K562 (cell line): ENCODE data around the gene TMEM242. TPM values are rescaled to one million over a fixed set of nuclear protein-coding genes. Genes with fewer than 3 reads are reported as not detected.

Source experiments
- CEBPB ChIP-seq: fragments of 450-650 bp; IDR thresholded peaks from 2 replicates; pipeline ENCODE4 v1.6.1; 2016; ENCODE audit warnings: missing genetic modification characterization, missing compliant biosample characterization
- GABPA ChIP-seq: fragments of 200-800 bp; sonication (Bioruptor generic); conservative IDR thresholded peaks from 2 replicates; pipeline ENCODE4 v1.6.1; 2016; ENCODE audit warnings: low read depth, missing genetic modification characterization, missing compliant biosample characterization
- HNRNPH1 ChIP-seq: fragments of 200-400 bp; formaldehyde crosslinking; optimal IDR thresholded peaks from 2 replicates; pipeline ENCODE3; 2017; ENCODE audit warnings: low read depth, mild to moderate bottlenecking, low read length, moderate library complexity
- JUNB ChIP-seq: fragments of 450-650 bp; formaldehyde crosslinking; conservative IDR thresholded peaks from 2 replicates; pipeline ENCODE4 v1.4.0; 2020; ENCODE audit warnings: mild to moderate bottlenecking
- MBD2 ChIP-seq: sonication (generic); IDR thresholded peaks from 2 replicates; pipeline ENCODE4 v1.6.1; 2016; ENCODE audit warnings: low read depth, borderline replicate concordance
- PML ChIP-seq: IDR thresholded peaks from 2 replicates; pipeline ENCODE4 v1.6.1; 2012; ENCODE audit warnings: low read length, inconsistent platforms
- TAL1 ChIP-seq: fragments of 450-650 bp; IDR thresholded peaks from 2 replicates; pipeline ENCODE4 v1.6.1; 2016; ENCODE audit warnings: mild to moderate bottlenecking
- ZBTB8A ChIP-seq: fragments of 450-650 bp; IDR thresholded peaks from 2 replicates; pipeline ENCODE4 v1.6.1; 2018; ENCODE audit warnings: mild to moderate bottlenecking, moderate library complexity; ENCODE audit not compliant: partially characterized antibody
- ZFP1 ChIP-seq: fragments of 450-650 bp; formaldehyde crosslinking; IDR thresholded peaks from 2 replicates; pipeline ENCODE4 v1.4.0; 2020; ENCODE audit warnings: mild to moderate bottlenecking, mixed read lengths
- ZFX ChIP-seq: sonication (generic); formaldehyde crosslinking; IDR thresholded peaks from 2 replicates; pipeline ENCODE4 v1.8.0; 2022; ENCODE audit warnings: mild to moderate bottlenecking, missing genetic modification reagents, moderate library complexity
- ZNF143 ChIP-seq: sonication (generic); formaldehyde crosslinking; IDR thresholded peaks from 2 replicates; pipeline ENCODE4 v1.9.0; 2022; ENCODE audit warnings: mild to moderate bottlenecking, missing genetic modification reagents
- ZNF174 ChIP-seq: fragments of 250-450 bp; sonication (Bioruptor Pico); IDR thresholded peaks from 2 replicates; pipeline ENCODE4 v1.4.0; 2020; ENCODE audit warnings: mild to moderate bottlenecking
- ZNF24 ChIP-seq: fragments of 450-650 bp; IDR thresholded peaks from 2 replicates; pipeline ENCODE4 v1.6.1; 2016
- ZNF324 ChIP-seq: fragments of 250-450 bp; sonication (Bioruptor Pico); IDR thresholded peaks from 2 replicates; pipeline ENCODE4 v1.4.0; 2020; ENCODE audit warnings: mild to moderate bottlenecking
- ZNF408 ChIP-seq: fragments of 250-450 bp; sonication (Bioruptor Pico); IDR thresholded peaks from 2 replicates; pipeline ENCODE4 v1.4.0; 2020; ENCODE audit warnings: low read depth, mild to moderate bottlenecking, moderate library complexity
- polyA plus RNA-seq, 8 experiments: library from polyadenylated mRNA; depleted of rRNA in 4 of 8; stranded (reverse) in 5 of 8; unstranded in 3 of 8; fragments of >200 nt; fragmentation: Nextera tagmentation in 2 of 8; fragmentation: Illumina TruSeq in 1 of 8; extraction: Ambion mirVana in 2 of 8; extraction: Trizol in 1 of 8; gene quantifications; 2 replicates each; pipeline versions ENCODE4 v1.2.1 to v1.2.3, GENCODE V29; 2011 to 2014; ENCODE audit warnings: inconsistent platforms in 1 of 8, missing spikeins in 1 of 8
- total RNA-seq, 7 experiments: library from RNA; depleted of rRNA in 6 of 7; stranded (reverse); fragments of >200 nt in 6 of 7; fragmentation: Illumina TruSeq in 2 of 7; extraction: Trizol in 2 of 7; gene quantifications; 2 replicates each; pipeline versions ENCODE4 v1.2.1 to v1.2.3, GENCODE V29; 2011 to 2021; ENCODE audit warnings: low replicate concordance in 1 of 7
- TF ChIP-seq, protein P1 (sequence below): sonication (generic); formaldehyde crosslinking; IDR thresholded peaks from 2 replicates; pipeline ENCODE4 v1.4.0; 2020; ENCODE audit warnings: mild to moderate bottlenecking, missing genetic modification reagents
- TF ChIP-seq, protein P2 (sequence below): fragments of 450-650 bp; IDR thresholded peaks from 2 replicates; pipeline ENCODE4 v1.6.1; 2016
- TF ChIP-seq, protein P3 (sequence below): fragments of 250-450 bp; sonication (Bioruptor Pico); IDR thresholded peaks from 2 replicates; pipeline ENCODE4 v1.8.0; 2022; ENCODE audit warnings: inconsistent platforms, mild to moderate bottlenecking, moderate library complexity, borderline replicate concordance
- TF ChIP-seq, protein P4 (sequence below): sonication (generic); formaldehyde crosslinking; IDR thresholded peaks from 2 replicates; pipeline ENCODE4 v1.8.0; 2022; ENCODE audit warnings: missing genetic modification reagents, mild to moderate bottlenecking, borderline replicate concordance
- TF ChIP-seq, protein P5 (sequence below): IDR thresholded peaks from 2 replicates; pipeline ENCODE4 v1.6.1; 2011; ENCODE audit warnings: borderline replicate concordance, low read depth, mild to moderate bottlenecking, moderate library complexity, low read length; ENCODE audit not compliant: insufficient read depth, poor library complexity, severe bottlenecking

The TMEM242 gene
- total and polyA plus RNA-seq, 9 of the 15 experiments (the other 6 are each of a cell fraction or from before 2014, with no cell fraction given), result 9.5 to 35.3 (median 16.5) TPM

DNA sequence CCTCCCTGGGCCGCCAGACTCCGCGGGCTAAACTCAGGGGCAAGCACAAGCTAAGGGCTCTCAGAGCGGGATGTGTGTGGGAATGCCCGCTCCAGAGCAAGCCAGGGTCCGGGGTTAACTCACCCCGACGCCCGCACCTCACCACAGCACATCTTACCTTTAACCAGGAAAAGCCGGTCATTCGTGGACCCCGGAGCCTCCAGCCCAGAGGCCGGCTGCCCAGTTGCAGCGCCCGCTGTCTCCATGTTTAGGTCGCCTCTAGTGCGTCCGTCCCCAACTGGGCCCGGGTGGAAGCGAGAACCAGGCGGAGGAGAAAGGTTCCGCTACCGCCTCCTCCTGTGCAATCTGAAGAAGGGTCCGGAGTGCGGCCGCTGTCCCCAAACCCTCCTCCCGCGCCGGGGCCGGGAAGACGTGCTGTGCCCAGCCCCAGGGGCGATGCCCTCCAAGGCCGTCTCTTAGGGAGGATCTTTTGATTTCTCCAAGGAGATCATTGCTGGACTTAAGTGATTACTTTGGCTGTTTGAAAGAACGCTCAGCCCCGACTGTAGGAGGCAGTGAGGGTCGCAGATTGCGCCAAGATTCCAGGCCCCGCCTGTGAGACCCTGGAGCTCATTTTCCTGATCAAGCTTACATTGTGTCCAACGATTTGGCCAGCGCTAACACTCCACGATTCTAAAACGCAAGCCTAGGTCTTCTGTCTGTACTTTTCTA, at the start of gene TMEM242 (continued):
- TF ChIP-seq JUNB (CRISPR knock-in tag), result 0 out of 2 replicates have a peak, but pooled peaks have one; percentile 29
- TF ChIP-seq ZBTB8A, result no peak
- TF ChIP-seq, protein P1, sequence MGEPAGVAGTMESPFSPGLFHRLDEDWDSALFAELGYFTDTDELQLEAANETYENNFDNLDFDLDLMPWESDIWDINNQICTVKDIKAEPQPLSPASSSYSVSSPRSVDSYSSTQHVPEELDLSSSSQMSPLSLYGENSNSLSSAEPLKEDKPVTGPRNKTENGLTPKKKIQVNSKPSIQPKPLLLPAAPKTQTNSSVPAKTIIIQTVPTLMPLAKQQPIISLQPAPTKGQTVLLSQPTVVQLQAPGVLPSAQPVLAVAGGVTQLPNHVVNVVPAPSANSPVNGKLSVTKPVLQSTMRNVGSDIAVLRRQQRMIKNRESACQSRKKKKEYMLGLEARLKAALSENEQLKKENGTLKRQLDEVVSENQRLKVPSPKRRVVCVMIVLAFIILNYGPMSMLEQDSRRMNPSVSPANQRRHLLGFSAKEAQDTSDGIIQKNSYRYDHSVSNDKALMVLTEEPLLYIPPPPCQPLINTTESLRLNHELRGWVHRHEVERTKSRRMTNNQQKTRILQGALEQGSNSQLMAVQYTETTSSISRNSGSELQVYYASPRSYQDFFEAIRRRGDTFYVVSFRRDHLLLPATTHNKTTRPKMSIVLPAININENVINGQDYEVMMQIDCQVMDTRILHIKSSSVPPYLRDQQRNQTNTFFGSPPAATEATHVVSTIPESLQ (CRISPR knock-in tag), result peak; percentile 96
- TF ChIP-seq HNRNPH1, result no peak
- TF ChIP-seq, protein P2, sequence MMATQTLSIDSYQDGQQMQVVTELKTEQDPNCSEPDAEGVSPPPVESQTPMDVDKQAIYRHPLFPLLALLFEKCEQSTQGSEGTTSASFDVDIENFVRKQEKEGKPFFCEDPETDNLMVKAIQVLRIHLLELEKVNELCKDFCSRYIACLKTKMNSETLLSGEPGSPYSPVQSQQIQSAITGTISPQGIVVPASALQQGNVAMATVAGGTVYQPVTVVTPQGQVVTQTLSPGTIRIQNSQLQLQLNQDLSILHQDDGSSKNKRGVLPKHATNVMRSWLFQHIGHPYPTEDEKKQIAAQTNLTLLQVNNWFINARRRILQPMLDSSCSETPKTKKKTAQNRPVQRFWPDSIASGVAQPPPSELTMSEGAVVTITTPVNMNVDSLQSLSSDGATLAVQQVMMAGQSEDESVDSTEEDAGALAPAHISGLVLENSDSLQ, result no peak
- TF ChIP-seq MBD2, result peak; percentile 93
- peak; percentile 28; the same call in 1 of the 2 replicates for TF ChIP-seq CEBPB (tag)
- peak; percentile 99 for TF ChIP-seq ZFX (CRISPR knock-in tag)
- TF ChIP-seq ZFP1 (CRISPR knock-in tag), result 0 out of 2 replicates have a peak, but pooled peaks have one; percentile 1
- no peak for TF ChIP-seq ZNF143 (CRISPR knock-in tag)
- TF ChIP-seq ZNF408 (CRISPR knock-in tag), result no peak
- no peak for TF ChIP-seq TAL1
- TF ChIP-seq ZNF324, result 0 out of 2 replicates have a peak, but pooled peaks have one; percentile 22
- TF ChIP-seq, protein P3, sequence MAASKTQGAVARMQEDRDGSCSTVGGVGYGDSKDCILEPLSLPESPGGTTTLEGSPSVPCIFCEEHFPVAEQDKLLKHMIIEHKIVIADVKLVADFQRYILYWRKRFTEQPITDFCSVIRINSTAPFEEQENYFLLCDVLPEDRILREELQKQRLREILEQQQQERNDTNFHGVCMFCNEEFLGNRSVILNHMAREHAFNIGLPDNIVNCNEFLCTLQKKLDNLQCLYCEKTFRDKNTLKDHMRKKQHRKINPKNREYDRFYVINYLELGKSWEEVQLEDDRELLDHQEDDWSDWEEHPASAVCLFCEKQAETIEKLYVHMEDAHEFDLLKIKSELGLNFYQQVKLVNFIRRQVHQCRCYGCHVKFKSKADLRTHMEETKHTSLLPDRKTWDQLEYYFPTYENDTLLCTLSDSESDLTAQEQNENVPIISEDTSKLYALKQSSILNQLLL (CRISPR knock-in tag), result no peak
- TF ChIP-seq PML, result peak; percentile 96
- TF ChIP-seq ZNF174, result no peak
- TF ChIP-seq, protein P4, sequence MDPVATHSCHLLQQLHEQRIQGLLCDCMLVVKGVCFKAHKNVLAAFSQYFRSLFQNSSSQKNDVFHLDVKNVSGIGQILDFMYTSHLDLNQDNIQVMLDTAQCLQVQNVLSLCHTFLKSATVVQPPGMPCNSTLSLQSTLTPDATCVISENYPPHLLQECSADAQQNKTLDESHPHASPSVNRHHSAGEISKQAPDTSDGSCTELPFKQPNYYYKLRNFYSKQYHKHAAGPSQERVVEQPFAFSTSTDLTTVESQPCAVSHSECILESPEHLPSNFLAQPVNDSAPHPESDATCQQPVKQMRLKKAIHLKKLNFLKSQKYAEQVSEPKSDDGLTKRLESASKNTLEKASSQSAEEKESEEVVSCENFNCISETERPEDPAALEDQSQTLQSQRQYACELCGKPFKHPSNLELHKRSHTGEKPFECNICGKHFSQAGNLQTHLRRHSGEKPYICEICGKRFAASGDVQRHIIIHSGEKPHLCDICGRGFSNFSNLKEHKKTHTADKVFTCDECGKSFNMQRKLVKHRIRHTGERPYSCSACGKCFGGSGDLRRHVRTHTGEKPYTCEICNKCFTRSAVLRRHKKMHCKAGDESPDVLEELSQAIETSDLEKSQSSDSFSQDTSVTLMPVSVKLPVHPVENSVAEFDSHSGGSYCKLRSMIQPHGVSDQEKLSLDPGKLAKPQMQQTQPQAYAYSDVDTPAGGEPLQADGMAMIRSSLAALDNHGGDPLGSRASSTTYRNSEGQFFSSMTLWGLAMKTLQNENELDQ (CRISPR knock-in tag), result no peak
- TF ChIP-seq ZNF24, result peak; percentile 82
- TF ChIP-seq, protein P5, sequence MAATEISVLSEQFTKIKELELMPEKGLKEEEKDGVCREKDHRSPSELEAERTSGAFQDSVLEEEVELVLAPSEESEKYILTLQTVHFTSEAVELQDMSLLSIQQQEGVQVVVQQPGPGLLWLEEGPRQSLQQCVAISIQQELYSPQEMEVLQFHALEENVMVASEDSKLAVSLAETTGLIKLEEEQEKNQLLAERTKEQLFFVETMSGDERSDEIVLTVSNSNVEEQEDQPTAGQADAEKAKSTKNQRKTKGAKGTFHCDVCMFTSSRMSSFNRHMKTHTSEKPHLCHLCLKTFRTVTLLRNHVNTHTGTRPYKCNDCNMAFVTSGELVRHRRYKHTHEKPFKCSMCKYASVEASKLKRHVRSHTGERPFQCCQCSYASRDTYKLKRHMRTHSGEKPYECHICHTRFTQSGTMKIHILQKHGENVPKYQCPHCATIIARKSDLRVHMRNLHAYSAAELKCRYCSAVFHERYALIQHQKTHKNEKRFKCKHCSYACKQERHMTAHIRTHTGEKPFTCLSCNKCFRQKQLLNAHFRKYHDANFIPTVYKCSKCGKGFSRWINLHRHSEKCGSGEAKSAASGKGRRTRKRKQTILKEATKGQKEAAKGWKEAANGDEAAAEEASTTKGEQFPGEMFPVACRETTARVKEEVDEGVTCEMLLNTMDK, result peak; percentile 28
- TF ChIP-seq GABPA (tag), result peak; percentile 94
